Immature natural killer cell (primary cell): ENCODE data around the gene SLC38A10. TPM values are rescaled to one million over a fixed set of nuclear protein-coding genes. Genes with fewer than 3 reads are reported as not detected.

Experiments
- DNase-seq, 3 donors: peaks; one replicate each; pipeline ENCODE4 v3.0.0; 2022; ENCODE audit warnings: mixed read lengths in 1 of 3
- H3K27ac Mint-ChIP-seq, 6 donors: one replicate each; pipeline ENCODE4 v1.8.0; 2020; ENCODE audit warnings: mixed read lengths in 6 of 6, mild to moderate bottlenecking in 5 of 6, inconsistent platforms in 4 of 6, moderate library complexity in 3 of 6
- H3K27me3 Mint-ChIP-seq, 3 donors: one replicate each; pipeline ENCODE4 v1.8.0; 2020 to 2021; ENCODE audit warnings: low read depth in 3 of 3, mild to moderate bottlenecking in 3 of 3, mixed read lengths in 3 of 3, moderate library complexity in 3 of 3, inconsistent platforms in 1 of 3
- H3K36me3 Mint-ChIP-seq, 3 donors: one replicate each; pipeline ENCODE4 v1.8.0; 2020; ENCODE audit warnings: mixed read lengths in 3 of 3, inconsistent platforms in 2 of 3, mild to moderate bottlenecking in 2 of 3
- H3K4me1 Mint-ChIP-seq, 2 donors: one replicate each; pipeline ENCODE4 v1.8.0; 2020; ENCODE audit warnings: inconsistent platforms in 2 of 2, mild to moderate bottlenecking in 2 of 2, mixed read lengths in 2 of 2, moderate library complexity in 1 of 2
- H3K4me3 Mint-ChIP-seq, 5 donors: one replicate each; pipeline ENCODE4 v1.8.0; 2020; ENCODE audit warnings: mild to moderate bottlenecking in 5 of 5, mixed read lengths in 5 of 5, inconsistent platforms in 3 of 5, moderate library complexity in 3 of 5
- H3K9me3 Mint-ChIP-seq, 6 donors: one replicate each; pipeline ENCODE4 v1.8.0; 2020; ENCODE audit warnings: mild to moderate bottlenecking in 6 of 6, mixed read lengths in 6 of 6, inconsistent platforms in 4 of 6, moderate library complexity in 3 of 6
- polyA plus RNA-seq, 3 donors: library from polyadenylated mRNA; unstranded; fragments of 300-500 nt; fragmentation: Illumina TruSeq; gene quantifications; one replicate each; pipeline ENCODE4 v1.2.3, GENCODE V29; 2021

The SLC38A10 gene
- polyA plus RNA-seq, 3 donors from 2014 or later, result 46.8 to 98.7 (median 46.8) TPM

DNA sequence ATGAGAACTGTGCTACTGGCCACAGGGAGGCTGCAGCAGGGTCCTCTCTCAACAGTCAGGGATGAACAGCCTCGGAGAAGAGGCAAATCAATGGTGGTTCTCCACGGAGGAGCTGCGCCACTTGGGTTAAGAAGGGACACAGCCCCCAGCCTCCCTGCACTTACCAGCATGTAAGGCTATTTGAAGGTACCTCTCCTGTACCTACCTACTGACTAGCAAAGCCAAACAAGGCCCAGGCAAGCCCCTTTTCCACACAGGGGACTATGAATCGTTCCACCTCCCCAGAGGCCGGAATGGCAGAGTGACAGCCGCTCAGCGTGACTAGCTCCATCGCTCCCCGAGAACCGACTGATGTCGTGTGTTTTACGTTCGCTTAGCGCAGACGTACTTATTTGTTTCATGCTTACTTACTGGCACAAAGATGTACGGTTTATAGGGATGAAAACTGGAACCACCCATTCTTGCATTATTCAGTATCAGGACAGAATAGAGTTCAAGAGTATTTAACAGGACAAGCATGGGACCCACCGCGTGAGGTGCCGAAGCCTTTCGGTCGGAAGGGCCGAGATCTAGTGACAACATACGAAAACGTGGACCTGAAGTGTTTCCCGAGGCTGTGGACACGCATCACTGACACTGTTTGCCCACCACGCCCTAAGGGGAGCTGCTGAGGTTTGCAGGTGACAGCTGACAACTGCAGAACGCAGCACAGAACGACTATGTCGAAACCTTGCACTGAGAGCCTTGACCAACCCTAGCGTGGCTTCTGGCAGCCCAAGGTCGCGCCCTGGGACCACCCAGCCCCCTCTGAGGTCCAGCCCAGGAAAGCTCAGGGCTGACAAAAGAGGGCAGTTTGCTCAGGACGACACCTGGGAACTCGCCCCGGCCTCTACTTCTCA, 57.3 kb downstream of the SLC38A10 start:
- DNase-seq, result no peak
- peaks cover 51 to 55% of the 10 kb centered on the region in 2 donors for H3K4me1 Mint-ChIP-seq
- peak overlapping the region; percentile 67 to 94 (median 91) for H3K4me3 Mint-ChIP-seq
- H3K27me3 Mint-ChIP-seq, result peaks cover 6 to 8% (median 6%) of the 10 kb centered on the region in 3 donors
- no peaks in the 10 kb centered on the region for H3K9me3 Mint-ChIP-seq
- H3K36me3 Mint-ChIP-seq, result peaks cover 0 to 5% (median 0%) of the 10 kb centered on the region in 3 donors
- peak overlapping the region in 4 of 6 donors; percentile 35 to 77 (median 59) for H3K27ac Mint-ChIP-seq

DNA sequence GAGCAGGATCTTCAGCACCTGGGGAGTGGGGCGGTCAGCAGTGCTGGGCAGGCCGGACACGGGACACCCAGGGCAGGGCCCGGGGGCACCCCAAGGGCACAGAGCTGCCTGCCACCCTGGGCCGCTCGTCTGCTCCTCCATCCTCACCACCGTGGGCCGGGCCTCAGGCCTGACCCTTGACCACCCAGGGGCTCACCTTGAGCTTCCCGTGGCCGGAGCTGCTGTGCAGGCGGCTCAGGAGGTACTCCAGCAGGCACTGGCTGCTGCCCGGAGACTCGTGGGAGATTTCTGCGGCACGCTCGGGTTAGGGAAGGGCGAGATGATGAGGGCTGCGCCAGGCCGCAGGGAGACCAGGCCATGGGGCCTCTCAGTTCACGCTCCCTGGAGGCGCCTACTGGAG, 58.3 kb downstream of the SLC38A10 start:
- H3K36me3 Mint-ChIP-seq, result peaks cover 0 to 5% (median 0%) of the 10 kb centered on the region in 3 donors
- no peak overlapping the region for H3K27ac Mint-ChIP-seq
- H3K4me1 Mint-ChIP-seq, result peaks cover 41 to 46% of the 10 kb centered on the region in 2 donors
- DNase-seq, result no peak
- no peaks in the 10 kb centered on the region for H3K9me3 Mint-ChIP-seq
- H3K27me3 Mint-ChIP-seq, result peaks cover 5 to 6% (median 5%) of the 10 kb centered on the region in 3 donors
- H3K4me3 Mint-ChIP-seq, result peak overlapping the region in 2 of 5 donors; percentile 91 to 93

DNA sequence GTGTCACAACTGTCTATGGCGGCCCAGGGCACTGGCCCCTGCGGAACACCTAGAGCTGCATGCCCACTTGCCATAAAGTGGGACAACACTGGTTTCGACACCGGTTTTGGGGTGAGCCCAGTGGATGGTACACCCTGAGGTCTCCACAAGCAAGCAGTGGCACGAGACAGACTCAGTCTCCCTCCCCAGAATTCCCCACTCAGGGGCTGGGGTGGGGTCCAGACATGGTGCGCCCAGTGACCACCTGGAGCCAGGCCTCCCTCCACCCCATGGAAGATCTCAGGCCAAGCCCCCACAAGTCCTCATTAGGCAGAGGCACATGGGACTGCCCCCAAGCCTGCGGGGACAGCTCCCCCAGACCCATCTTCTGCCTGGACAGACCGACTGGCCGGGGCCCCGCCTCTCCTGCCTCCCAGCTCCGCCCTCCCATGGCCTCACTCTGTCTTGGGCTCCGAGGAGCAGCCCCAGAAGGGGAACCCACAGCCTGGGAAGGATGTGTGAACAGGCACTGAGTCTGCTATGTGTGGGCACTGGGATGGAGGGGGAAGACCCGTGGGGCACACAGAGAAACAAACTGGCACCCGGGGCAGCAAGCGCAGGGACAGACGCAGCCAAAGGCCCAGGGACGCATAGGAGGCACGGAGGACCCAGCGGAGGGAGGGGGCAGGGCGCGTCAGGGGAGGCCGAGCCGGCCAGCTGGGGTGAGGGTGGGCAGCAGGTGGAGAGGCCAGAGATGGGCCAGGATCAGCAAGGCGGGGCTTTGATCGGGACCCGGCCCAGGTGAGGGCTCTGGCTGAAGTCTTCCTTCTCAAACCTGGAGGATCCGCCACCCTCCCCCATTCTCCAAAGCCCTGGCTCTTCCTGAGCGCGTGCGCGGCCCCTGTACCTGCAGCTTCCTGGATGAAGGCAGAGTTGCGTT, 59.0 kb downstream of the SLC38A10 start:
- Mint-ChIP-seq H3K36me3 (peaks cover under 1 to 5% (median under 1%) of the 10 kb centered on the region in 3 donors), H3K9me3 (no peaks in the 10 kb centered on the region), H3K4me3 (peak overlapping the region in 1 of 5 donors; percentile 18), H3K27ac (no peak overlapping the region), H3K4me1 (peaks cover 34 to 40% of the 10 kb centered on the region in 2 donors), H3K27me3 (peaks cover 3 to 5% (median 3%) of the 10 kb centered on the region in 3 donors)
- no peak for DNase-seq

DNA sequence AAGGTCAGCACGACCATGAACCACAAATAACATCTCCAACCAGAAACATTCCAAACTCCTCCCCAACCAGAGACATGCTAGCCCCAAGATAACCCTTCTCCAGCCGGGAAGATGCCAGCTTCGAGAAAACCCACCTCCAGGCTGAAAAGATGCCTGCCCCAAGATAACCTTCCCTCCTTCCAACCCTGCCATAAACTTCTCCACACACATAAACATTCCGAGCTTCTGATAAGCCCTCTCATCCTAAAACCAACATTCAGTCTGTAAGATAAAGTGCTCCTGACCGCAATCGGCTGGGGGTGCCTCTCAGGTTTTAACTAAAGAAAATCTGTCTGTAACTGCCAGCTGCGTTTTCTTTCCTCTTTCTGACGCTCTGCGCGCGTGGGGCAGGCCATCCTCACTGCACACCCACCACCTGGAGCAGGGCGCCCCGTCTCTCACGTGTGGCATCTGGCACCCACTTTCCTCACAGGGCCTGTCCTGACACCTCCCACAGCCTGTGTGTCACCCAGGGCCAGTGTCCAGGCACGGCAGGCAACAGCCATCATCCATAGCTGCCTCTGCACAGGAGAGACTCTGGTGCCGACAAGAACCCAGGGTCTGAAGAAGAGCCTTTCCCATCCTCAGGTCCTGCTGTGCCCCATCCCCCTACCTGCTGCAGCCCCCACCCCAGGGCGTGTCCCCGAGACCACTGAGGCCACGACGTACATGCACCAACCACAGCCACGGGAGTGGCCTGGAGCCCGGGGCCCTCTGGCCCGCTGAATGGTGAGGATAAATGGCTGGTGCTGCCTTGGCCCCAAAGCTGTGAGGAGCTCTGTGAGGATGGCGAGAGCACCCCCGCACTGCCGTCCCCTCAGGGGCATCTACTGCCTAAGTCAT, 59.9 kb downstream of the SLC38A10 start:
- Mint-ChIP-seq H3K4me1 (peaks cover 28 to 35% of the 10 kb centered on the region in 2 donors), H3K27me3 (peaks cover 3 to 5% (median 4%) of the 10 kb centered on the region in 3 donors), H3K4me3 (peak overlapping the region in 2 of 5 donors; percentile 6 to 7), H3K9me3 (no peaks in the 10 kb centered on the region), H3K27ac (no peak overlapping the region), H3K36me3 (peaks cover 5 to 10% (median 7%) of the 10 kb centered on the region in 3 donors)
- DNase-seq, result no peak

DNA sequence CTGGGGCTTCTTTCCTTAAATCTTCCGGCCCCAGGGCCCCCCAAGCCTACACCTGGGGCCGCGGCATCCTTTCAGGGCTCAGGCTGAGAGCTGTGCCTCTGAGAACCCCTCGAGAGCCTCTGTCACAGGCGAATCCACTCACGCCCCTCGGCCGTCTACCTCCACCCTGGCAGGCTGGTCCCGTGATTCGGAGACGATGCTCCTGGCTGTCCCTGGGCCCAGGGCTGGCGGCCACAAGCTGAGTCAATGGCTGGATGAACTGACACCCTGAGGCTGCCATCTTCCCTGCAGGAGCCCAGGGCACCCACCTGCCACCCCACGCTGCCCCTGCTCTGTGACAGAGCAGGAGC, 60.6 kb downstream of the SLC38A10 start:
- H3K27me3 Mint-ChIP-seq, result peaks cover 2 to 5% (median 4%) of the 10 kb centered on the region in 3 donors
- peaks cover 5 to 16% (median 13%) of the 10 kb centered on the region in 3 donors for H3K36me3 Mint-ChIP-seq
- peak overlapping the region in 1 of 5 donors; percentile 6 for H3K4me3 Mint-ChIP-seq
- H3K9me3 Mint-ChIP-seq, result no peaks in the 10 kb centered on the region
- H3K4me1 Mint-ChIP-seq, result peaks cover 21 to 29% of the 10 kb centered on the region in 2 donors
- DNase-seq, result no peak
- H3K27ac Mint-ChIP-seq, result no peak overlapping the region

DNA sequence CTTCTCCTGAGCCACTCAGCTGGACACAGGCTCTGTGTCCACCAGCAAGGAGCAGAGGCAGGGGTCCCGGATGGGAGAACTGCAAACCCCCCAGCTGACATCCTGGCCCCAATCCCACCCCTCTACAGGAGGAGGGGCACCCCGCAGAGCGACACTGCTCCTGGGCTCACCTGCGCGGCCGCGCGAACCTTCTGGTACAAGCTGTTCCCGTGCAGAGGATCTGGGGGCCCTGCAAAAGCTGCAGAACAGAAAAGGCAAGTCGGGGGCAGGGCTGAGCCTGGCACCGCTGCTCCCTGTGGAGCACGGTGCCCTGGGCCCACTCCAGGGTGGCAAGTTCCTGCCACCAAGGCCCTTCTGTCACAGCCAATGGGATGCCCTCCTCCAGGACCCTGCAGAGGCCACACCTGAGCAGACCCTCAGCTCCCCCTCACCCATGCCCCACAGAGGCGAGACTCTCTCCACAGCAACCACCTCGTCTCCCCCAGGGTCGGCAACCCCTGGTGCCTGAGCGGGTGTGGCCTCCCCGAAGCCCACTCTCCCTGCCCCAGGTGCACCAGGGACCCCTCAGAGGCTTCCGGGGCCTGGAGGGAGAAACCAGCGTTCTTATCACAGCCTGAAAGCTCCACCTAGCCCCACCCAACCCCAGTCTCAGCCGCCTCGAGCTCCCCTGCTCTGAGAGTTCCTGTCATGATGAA, 61.1 kb downstream of the SLC38A10 start:
- H3K27ac Mint-ChIP-seq, result no peak overlapping the region
- DNase-seq, result no peak
- H3K9me3 Mint-ChIP-seq, result no peaks in the 10 kb centered on the region

DNA sequence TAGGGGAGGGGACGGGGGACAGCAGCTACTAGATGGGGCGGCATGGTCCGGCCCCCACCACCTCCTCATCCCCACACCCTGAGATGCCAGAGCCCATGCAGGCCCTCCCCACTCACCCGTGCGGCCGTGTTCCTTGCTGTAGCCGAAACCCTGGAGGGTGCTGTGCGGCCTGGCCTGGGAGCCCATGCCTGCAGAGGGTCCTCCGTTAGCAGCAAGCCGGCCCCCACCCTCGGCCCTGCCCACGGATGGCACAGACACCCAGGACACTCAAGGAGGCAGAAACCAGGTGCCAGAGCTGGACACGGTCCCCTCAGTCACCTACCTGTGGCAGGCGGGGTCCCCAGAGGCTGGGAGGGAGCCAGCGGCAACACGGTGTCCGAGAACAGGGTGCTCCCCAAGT, 61.8 kb downstream of the SLC38A10 start:
- H3K9me3 Mint-ChIP-seq, result no peaks in the 10 kb centered on the region
- DNase-seq, result no peak
- peaks cover 0 to 5% (median 2%) of the 10 kb centered on the region in 3 donors for H3K27me3 Mint-ChIP-seq

More for the DNA sequence above, 61.1 kb downstream of the SLC38A10 start:
- Mint-ChIP-seq H3K4me3 (no peak overlapping the region), H3K36me3 (peaks cover 5 to 16% (median 13%) of the 10 kb centered on the region in 3 donors), H3K4me1 (peaks cover 21 to 27% of the 10 kb centered on the region in 2 donors), H3K27me3 (peaks cover 0 to 5% (median 2%) of the 10 kb centered on the region in 3 donors)

DNA sequence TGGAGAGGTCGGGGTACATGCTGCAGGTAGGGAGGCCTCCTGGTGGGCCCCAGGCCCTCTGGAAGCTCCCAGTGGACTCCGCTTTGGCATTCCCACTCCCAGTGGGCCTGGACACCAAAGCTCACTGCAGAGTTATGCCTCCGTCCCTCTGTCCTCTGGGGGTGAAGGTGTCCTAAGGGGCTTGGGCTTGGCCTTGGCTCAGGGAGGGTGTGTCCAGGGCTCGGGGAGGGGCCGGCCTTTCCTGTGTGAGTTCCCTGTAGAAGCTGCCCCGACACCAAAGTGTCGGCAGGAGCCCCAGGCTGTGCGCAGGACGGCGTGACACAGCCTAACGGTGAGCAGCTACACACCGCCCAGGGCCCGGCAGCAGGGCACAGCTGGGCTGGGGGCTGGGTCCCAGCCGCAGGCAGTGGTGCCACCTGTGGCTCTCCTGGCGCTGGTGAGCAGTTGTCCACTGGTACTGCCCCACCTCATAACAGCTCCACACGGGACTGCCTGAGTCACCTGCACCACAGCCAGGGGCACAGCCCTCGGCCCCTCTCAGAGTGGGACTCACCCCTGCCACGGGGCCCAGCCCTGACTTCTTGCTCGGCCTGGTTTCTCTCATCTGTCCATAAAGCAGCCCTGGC, 62.4 kb downstream of the SLC38A10 start:
- Mint-ChIP-seq H3K36me3 (peaks cover 5 to 16% (median 13%) of the 10 kb centered on the region in 3 donors), H3K27ac (no peak overlapping the region), H3K9me3 (no peaks in the 10 kb centered on the region), H3K4me1 (peaks cover 24 to 28% of the 10 kb centered on the region in 2 donors), H3K27me3 (peaks cover 0 to 2% (median under 1%) of the 10 kb centered on the region in 3 donors), H3K4me3 (no peak overlapping the region)
- no peak for DNase-seq

More for the DNA sequence above, 61.8 kb downstream of the SLC38A10 start:
- Mint-ChIP-seq H3K36me3 (peaks cover 5 to 16% (median 13%) of the 10 kb centered on the region in 3 donors), H3K27ac (no peak overlapping the region), H3K4me3 (no peak overlapping the region), H3K4me1 (peaks cover 23 to 28% of the 10 kb centered on the region in 2 donors)

DNA sequence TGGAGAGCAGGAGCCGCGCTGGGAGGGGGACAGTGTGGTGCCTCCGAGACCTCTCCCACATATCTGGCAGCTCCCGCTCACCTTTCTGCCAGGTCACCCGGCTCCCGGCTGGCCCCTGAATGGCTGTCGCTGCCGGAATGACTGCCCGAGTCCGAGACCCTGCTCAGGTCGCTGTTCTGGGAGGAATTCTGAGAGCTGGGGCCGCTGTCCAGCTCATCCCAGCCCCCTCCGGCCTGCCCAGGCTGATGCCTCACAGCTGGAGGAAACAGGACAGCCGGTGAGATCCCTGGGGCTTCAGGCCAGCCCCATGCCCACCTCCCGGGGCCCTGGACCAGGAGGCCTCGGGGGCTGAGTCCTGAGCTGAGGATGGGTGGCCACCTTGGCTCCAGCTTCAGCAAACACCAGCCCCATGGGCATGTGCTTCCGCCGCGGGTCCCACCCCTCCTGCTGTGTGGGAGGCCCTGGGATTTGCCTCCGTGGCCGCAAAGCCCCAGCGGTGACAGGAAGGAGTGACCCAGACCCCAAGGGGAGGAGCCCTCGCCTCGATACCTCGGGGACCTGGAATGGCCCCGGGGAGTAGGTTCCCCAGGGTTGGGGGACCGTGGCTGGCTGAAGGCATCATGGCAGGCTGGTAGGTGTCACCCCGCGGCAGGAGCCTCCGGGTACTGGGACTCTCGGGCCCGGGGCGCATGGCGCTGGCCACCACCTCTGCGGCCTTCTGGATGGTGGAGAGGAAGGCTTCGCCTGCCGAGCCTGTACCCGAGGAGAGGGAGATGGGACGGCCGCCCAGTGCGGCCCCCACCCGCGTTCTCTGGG, 63.1 kb downstream of the SLC38A10 start:
- no peak overlapping the region for H3K27ac Mint-ChIP-seq
- peaks cover 22 to 24% of the 10 kb centered on the region in 2 donors for H3K4me1 Mint-ChIP-seq
- peaks cover 0 to 2% (median 0%) of the 10 kb centered on the region in 3 donors for H3K27me3 Mint-ChIP-seq
- no peak overlapping the region for H3K4me3 Mint-ChIP-seq
- no peaks in the 10 kb centered on the region for H3K9me3 Mint-ChIP-seq
- no peak for DNase-seq
- peaks cover 5 to 16% (median 13%) of the 10 kb centered on the region in 3 donors for H3K36me3 Mint-ChIP-seq

DNA sequence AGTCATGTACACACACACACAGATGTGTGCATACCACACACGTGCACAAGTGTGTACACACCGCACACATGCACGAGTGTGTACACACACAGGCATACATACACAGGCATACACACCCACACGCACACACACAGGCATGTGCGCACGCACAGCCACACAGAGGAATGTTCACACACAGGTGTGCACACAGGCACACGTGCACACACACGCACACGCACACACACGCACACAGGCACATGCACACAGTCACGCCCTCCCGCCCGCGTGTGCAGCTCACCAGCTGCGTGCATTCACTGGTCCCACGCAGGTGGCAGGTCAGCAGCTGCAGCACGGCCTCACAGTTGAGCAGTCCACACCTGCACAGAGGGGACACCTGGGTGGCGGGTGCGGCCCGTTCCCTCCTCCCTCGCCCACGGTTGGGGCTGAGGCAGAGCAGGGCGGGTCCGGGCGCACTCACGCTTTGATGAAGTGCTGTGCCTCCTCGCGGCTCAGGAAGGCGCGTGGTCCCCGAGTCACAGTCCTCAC, 63.9 kb downstream of the SLC38A10 start:
- Mint-ChIP-seq H3K27me3 (peaks cover 0 to 2% (median 0%) of the 10 kb centered on the region in 3 donors), H3K36me3 (peaks cover 5 to 16% (median 13%) of the 10 kb centered on the region in 3 donors), H3K4me3 (no peak overlapping the region), H3K4me1 (peaks cover 21 to 22% of the 10 kb centered on the region in 2 donors), H3K9me3 (no peaks in the 10 kb centered on the region), H3K27ac (peak overlapping the region in 2 of 6 donors; percentile 53 to 59)
- DNase-seq, result no peak
